HUES64 (cell line): ENCODE data around the gene TUBA1A.
A peak's percentile ranks its signal among the peaks of the same experiment; 100 is the strongest.
"Not testable (repeated sequence)": the region's sequence is repeated elsewhere in the genome, so short reads cannot be mapped to it uniquely, and the experiment has no call there.

Source experiments
- H3K27ac ChIP-seq: 2 replicates; pipeline ENCODE4 v1.7.0; 2013; ENCODE audit warnings: low read depth, low read length, inconsistent platforms
- H3K27me3 ChIP-seq: 2 replicates; pipeline ENCODE4 v1.6.1; 2013; ENCODE audit warnings: mild to moderate bottlenecking, low read length; ENCODE audit not compliant: insufficient read depth
- H3K36me3 ChIP-seq: 2 replicates; pipeline ENCODE4 v1.6.1; 2013; ENCODE audit warnings: mild to moderate bottlenecking, low read length; ENCODE audit not compliant: insufficient read depth
- H3K4me1 ChIP-seq: 2 replicates; pipeline ENCODE4 v1.6.1; 2013; ENCODE audit warnings: mild to moderate bottlenecking, low read length, moderate library complexity; ENCODE audit not compliant: insufficient read depth
- H3K4me3 ChIP-seq: 2 replicates; pipeline ENCODE4 v1.5.1; 2013; ENCODE audit warnings: mild to moderate bottlenecking, low read length, moderate library complexity
- H3K9ac ChIP-seq: 2 replicates; pipeline ENCODE4 v1.6.1; 2013; ENCODE audit warnings: mild to moderate bottlenecking, low read depth, low read length
- H3K9me3 ChIP-seq: 2 replicates; pipeline ENCODE4 v1.6.1; 2013; ENCODE audit warnings: low read depth, low read length; ENCODE audit not compliant: insufficient read depth
- WGBS: fragments of 150-250, 120-280 bp; methylation state at CpG from one replicate; pipeline ENCODE4 v1.1.7; 2013; ENCODE audit warnings: missing lambda C conversion rate; 5-methylcytosine and 5-hydroxymethylcytosine counted together

TUBA1A gene

DNA sequence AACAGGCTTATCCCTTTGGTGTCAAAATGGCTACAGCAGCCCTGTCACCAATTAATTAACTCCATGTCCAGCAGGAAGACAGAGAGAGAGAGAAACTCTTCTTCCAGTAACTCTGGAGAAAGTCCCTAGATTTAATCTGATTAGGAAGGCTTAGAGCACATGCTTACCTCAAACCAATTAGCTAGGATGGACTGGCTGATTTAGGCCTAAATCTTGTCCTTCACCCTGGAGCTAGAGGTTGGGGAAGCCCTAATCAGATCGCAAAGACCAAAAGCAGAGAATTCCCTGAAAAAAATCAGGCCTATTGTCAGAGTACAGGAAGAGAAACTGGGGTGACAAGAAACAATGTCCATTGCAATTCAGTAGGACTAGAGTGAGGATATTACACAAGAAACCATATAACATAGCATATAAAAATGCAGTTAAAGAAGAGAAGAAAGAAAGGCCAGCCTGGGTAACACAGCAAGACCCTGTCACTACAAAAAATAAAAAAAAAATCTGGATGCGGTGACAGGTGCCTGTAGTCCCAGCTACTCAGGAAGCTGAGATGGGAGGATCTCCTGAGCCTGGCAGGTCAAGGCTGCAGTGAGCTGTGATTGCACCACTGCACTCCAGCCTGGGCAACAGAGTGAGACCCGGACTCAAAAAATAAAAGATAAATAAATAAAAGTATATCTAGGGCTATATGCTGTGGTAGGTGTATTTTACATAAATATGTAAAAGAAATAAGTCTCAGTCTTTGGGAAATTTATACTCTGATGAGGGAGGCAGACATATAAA lies 34.9 kb upstream of the TUBA1A start:
- Histone ChIP-seq H3K4me1 (no peaks in the 10 kb centered on the region), H3K36me3 (no peaks in the 10 kb centered on the region), H3K4me3 (no peak overlapping the region), H3K9ac (no peak overlapping the region), H3K9me3 (no peaks in the 10 kb centered on the region), H3K27ac (no peak overlapping the region), H3K27me3 (no peaks in the 10 kb centered on the region)
- 96% methylated on average over 2 of the region's 3 CpGs for WGBS

- H3K9me3 ChIP-seq: no peaks in the 10 kb centered on the region
- no peak overlapping the region for H3K27ac ChIP-seq
- H3K4me1 ChIP-seq: no peaks in the 10 kb centered on the region
- WGBS: 93% methylated on average over 1 of the region's 1 CpG
- no peak overlapping the region for H3K4me3 ChIP-seq
- no peaks in the 10 kb centered on the region for H3K27me3 ChIP-seq
- no peaks in the 10 kb centered on the region for H3K36me3 ChIP-seq
- H3K9ac ChIP-seq: no peak overlapping the region
Measured at GRCh38 chr12:49223122-49223521, 34.2 kb upstream of the TUBA1A start.

- no peaks in the 10 kb centered on the region for H3K9me3 ChIP-seq
- H3K4me3 ChIP-seq: no peak overlapping the region
- H3K27me3 ChIP-seq: no peaks in the 10 kb centered on the region
- no peaks in the 10 kb centered on the region for H3K4me1 ChIP-seq
- H3K9ac ChIP-seq: no peak overlapping the region
- H3K27ac ChIP-seq: no peak overlapping the region
- WGBS: 93% methylated on average over 4 of the region's 4 CpGs
- H3K36me3 ChIP-seq: no peaks in the 10 kb centered on the region
Measured at GRCh38 chr12:49220972-49221371, 32.1 kb upstream of the TUBA1A start.

DNA sequence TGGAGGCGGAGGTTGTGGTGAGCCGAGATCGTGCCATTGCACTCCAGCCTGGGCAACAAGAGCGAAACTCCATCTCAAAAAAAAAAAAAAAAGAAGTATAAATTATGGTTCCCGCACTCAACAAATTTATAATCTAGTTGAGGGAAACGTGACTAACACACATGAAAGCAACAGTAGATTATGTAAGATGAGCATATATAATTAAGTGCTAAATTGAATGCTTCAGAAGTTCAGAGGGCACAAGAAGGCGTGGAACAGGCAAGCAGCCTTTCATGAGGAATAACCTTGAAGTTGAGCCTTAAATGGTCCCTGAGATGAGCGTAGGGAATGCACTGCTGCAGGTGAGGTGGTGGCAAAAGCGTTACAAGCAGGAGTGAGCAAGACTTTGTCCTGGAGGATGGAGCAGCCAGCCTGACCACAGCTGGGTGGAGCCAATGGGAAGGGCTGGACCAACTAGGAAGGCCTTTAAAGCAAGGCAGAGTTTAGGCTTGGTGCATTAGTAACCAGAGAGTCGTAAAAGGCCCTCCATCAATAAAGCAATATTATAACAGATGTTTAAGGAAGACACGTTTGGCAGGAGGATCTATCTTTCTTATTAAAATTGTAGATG lies 30.6 kb upstream of the TUBA1A start:
- no peaks in the 10 kb centered on the region for H3K36me3 ChIP-seq
- WGBS: 91% methylated on average over 9 of the region's 11 CpGs
- H3K9ac ChIP-seq: no peak overlapping the region
- no peak overlapping the region for H3K4me3 ChIP-seq
- no peaks in the 10 kb centered on the region for H3K27me3 ChIP-seq
- no peak overlapping the region for H3K27ac ChIP-seq
- no peaks in the 10 kb centered on the region for H3K9me3 ChIP-seq
- H3K4me1 ChIP-seq: peaks cover 8% of the 10 kb centered on the region

DNA sequence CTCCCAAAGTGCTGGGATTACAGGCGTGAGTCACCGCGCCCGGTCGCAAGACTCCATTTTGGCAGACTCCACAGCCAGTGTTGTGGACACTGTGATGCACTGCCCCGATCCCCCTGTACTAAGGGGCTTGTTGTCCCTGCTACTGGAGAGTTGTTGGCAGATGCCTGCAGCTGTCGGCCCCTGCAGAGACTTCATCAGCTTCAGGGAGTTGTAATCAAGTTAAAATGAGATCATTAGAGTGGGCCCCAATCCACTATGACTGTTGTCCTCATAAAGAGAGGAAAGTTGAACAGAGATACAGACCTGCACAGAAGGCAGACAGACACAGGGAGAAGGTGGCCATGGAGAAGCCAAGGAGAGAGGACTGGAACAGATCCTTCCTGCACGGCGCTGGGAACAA lies 23.7 kb upstream of the TUBA1A start:
- H3K36me3 ChIP-seq: no peaks in the 10 kb centered on the region
- H3K27ac ChIP-seq: no peak overlapping the region
- no peak overlapping the region for H3K4me3 ChIP-seq
- whole genome bisulfite sequencing: 93% methylated on average over 9 of the region's 9 CpGs
- no peak overlapping the region for H3K9ac ChIP-seq
- peaks cover 8% of the 10 kb centered on the region for H3K4me1 ChIP-seq
- H3K9me3 ChIP-seq: no peaks in the 10 kb centered on the region
- H3K27me3 ChIP-seq: no peaks in the 10 kb centered on the region

GRCh38 chr12:49210703-49211102 lies 21.8 kb upstream of the TUBA1A start:
- not testable (repeated sequence) for H3K27me3 ChIP-seq, H3K4me3 ChIP-seq, H3K36me3 ChIP-seq, H3K9me3 ChIP-seq, H3K27ac ChIP-seq, H3K9ac ChIP-seq, H3K4me1 ChIP-seq
- 90% methylated on average over 7 of the region's 7 CpGs for WGBS

GRCh38 chr12:49208676-49209075 lies 19.8 kb upstream of the TUBA1A start:
- Histone ChIP-seq H3K9ac (no peak overlapping the region), H3K27ac (no peak overlapping the region), H3K9me3 (no peaks in the 10 kb centered on the region), H3K4me3 (no peak overlapping the region), H3K36me3 (no peaks in the 10 kb centered on the region), H3K27me3 (no peaks in the 10 kb centered on the region), H3K4me1 (no peaks in the 10 kb centered on the region)
- WGBS: 89% methylated on average over 12 of the region's 12 CpGs

GRCh38 chr12:49208146-49208545 lies 19.3 kb upstream of the TUBA1A start:
- H3K9ac ChIP-seq: no peak overlapping the region
- no peaks in the 10 kb centered on the region for H3K9me3 ChIP-seq
- H3K27ac ChIP-seq: no peak overlapping the region
- WGBS: 93% methylated on average over 1 of the region's 1 CpG
- no peaks in the 10 kb centered on the region for H3K27me3 ChIP-seq
- H3K4me1 ChIP-seq: no peaks in the 10 kb centered on the region
- H3K36me3 ChIP-seq: no peaks in the 10 kb centered on the region
- H3K4me3 ChIP-seq: no peak overlapping the region

- peaks cover 4% of the 10 kb centered on the region for H3K4me1 ChIP-seq
- H3K27me3 ChIP-seq: no peaks in the 10 kb centered on the region
- H3K4me3 ChIP-seq: no peak overlapping the region
- H3K9ac ChIP-seq: no peak overlapping the region
- no peaks in the 10 kb centered on the region for H3K36me3 ChIP-seq
- no peak overlapping the region for H3K27ac ChIP-seq
- no peaks in the 10 kb centered on the region for H3K9me3 ChIP-seq
Measured at GRCh38 chr12:49206389-49206788, 17.5 kb upstream of the TUBA1A start.

DNA sequence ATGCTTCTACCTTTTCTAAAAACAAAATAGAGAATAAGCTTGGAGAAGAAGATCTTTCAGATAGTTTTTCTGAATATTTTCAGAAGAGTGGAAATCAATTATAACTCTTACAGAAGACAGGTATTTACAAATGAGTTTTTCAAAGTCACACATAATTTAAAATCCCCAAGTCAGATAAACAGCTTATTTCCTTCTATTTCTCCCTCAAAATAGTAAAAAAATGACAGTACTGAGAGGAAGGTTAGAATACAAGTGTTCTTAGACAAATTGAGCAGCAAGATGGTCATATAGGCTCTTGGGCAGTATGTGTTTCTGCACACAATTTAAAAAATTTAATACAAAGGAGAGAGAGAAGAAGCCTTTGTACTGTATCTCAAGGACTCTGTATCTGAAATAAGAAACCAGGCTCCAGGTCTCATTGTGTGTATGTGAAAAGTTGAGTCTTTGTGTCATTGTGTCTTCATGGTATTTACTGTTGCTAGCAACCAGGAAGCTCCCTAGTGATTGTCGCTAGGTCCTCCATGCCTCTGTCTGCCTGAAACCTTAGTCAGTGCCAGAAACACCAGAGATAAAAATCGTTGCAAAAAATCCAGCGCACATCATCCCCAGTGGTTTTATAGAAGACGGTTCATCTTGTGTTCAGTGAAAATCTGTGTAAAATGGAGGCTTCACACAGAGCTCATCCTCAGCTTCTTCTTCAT lies 12.9 kb upstream of the TUBA1A start:
- peak overlapping the region; percentile 24; the same call in 1 of the 2 replicates for H3K9ac ChIP-seq
- H3K4me1 ChIP-seq: peaks cover 29% of the 10 kb centered on the region
- H3K36me3 ChIP-seq: no peaks in the 10 kb centered on the region
- no peaks in the 10 kb centered on the region for H3K27me3 ChIP-seq
- no peaks in the 10 kb centered on the region for H3K9me3 ChIP-seq
- H3K27ac ChIP-seq: peak overlapping the region; percentile 72; the same call in 1 of the 2 replicates
- H3K4me3 ChIP-seq: peak overlapping the region; percentile 4; the same call in 1 of the 2 replicates
- 94% methylated on average over 4 of the region's 4 CpGs for WGBS

GRCh38 chr12:49200919-49201594 lies 12.2 kb upstream of the TUBA1A start:
- Histone ChIP-seq H3K9me3 (no peaks in the 10 kb centered on the region), H3K4me3 (peak overlapping the region; percentile 4; the same call in 1 of the 2 replicates), H3K27me3 (no peaks in the 10 kb centered on the region), H3K36me3 (no peaks in the 10 kb centered on the region), H3K27ac (peak overlapping the region; percentile 72; the same call in 1 of the 2 replicates), H3K9ac (peak overlapping the region; percentile 24; the same call in 1 of the 2 replicates), H3K4me1 (peaks cover 29% of the 10 kb centered on the region)
- 43% methylated on average over 1 of the region's 4 CpGs for WGBS
